ENCODE measurements around the gene LYPD1.
"Not testable (repeated sequence)": the region's sequence is repeated elsewhere in the genome, so short reads cannot be mapped to it uniquely, and the experiment has no call there.

Gene LYPD1, protein sequence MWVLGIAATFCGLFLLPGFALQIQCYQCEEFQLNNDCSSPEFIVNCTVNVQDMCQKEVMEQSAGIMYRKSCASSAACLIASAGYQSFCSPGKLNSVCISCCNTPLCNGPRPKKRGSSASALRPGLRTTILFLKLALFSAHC

DNA sequence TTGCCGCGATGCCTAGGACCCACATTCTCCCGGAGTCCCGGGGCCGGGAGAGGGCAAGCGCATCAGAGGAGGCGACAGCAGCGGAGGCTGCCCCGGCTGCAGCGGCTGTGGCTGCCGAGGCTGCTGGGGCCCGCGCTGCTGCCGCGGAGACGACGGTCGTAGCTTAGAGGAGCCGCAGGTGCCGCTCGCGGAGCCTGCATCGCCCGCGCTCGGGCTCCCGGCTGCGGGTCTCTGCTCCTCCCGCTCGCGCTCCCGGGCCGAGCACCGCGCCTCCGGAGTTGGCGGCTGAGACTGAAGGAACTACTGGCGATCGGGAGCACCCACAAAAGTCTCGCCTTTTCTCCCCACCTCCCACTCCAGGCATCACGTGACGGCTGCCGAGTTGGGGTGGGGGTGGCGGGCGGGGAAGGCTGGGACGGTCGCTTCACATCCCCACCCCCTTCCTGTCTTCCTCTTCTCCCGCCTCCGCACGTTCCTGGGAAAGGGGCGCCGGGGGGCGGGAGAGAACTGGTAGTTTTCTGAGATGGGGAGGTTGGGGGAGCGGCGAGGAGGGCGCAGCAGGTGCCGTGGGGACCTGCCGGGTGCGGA is at the start of gene LYPD1:
LYPD1 (minus strand) TSS at position 298 of the 588 bp plus-strand sequence; CDS start at position 25, 273 bp downstream.
- no peak for DNase-seq

DNA sequence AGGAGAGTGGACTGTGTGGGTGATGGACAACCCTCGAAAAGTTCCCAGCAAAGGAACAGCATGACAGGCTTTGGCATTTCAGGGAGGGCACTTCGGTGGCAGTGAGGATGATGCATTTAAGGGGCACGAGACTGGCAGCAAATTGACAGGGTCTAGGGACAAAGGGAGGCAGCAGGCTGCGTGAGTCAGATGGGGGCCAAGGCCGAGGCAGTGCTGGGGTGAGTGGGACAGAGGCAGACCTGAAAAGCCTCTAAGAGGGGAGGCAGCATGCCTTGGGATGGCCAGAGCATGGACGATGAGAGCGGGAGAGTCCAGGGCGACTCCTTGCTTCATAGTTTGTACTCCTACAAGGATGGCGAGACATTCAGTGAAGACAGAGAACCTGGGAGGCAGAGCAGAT is 49.5 kb upstream of the LYPD1 start:
- no peak for DNase-seq

DNA sequence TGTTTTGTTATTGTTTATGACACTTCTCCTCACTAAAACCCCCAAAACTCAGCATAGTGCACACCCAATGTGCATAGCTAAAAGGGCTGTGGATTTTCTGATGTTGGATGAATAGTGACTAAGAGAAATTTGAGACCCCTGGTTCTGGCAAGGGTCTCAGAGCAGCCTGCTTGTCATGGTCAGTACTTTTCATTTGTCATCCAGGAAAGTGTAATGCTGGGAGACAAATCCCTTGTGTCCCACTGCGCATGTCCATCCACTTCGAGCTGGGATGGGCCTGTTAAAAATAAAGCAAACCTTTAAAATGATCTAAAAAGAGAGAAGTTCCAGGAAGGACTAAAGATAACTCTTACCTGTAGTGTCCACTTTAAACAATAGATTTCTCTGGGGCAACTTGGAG is 46.9 kb upstream of the LYPD1 start:
- DNase-seq, result no peak

DNA sequence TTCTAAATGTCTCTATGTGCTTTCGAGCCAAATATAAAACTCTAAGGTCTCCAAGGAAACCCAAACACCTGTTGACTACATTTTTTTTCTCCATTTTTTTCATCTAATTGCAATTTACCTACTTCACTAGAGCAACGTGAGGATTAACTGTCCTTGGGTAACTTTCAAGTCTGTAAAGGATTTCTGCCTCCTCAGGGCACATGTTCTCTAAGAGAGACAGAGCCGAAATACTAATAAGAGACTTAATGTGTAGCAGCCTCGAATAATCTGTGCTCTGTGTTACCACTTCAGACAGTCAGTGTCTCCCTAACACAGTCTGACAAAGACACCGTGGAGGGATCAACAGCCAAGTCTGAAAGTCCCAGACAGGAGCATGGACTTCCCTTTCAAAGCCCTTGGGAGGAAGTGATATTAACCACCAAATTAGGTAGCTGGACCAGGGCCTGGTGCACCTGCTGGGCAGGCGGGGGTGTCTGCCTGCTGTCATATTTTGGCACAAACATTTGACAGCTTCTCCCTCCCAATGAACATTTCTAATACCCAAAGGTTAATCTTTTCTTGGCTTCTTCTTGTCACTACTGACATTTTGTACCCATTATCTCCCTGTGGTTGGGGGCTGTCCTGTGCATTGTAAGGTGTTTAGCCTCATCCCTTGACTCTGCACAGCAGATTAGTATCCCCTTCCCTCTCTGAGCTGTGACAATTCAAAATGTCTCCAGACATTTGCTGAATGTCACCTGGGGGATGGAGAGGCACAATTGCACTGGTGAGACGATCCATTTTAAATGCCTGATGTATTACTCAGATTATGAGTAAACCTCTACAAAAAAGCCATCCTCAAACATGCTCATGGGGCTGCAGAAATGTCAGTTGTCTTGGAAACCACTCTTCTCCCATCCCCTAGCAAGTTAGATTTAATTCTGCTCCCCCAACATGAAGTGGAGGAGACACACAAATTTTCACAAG is 45.7 kb upstream of the LYPD1 start:
- no peak for DNase-seq

DNA sequence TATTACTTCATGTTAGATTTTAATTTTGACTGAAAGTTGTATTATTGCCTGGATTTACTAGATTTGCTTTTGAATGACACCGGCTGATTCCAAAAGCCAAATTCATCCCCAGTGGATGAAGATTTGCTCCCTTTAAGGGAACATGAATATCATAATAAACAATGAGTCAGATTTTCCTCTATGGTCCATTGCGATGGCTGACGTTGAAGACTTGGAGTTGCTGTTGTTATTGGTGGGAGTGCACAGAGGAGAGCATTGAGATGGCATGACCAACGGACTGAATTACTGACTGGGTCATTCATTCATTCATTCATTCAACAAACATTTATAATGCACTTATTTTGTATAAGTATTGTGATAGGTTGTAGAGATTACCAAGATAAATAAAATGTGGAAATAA is 33.4 kb upstream of the LYPD1 start:
- no peak for DNase-seq

DNA sequence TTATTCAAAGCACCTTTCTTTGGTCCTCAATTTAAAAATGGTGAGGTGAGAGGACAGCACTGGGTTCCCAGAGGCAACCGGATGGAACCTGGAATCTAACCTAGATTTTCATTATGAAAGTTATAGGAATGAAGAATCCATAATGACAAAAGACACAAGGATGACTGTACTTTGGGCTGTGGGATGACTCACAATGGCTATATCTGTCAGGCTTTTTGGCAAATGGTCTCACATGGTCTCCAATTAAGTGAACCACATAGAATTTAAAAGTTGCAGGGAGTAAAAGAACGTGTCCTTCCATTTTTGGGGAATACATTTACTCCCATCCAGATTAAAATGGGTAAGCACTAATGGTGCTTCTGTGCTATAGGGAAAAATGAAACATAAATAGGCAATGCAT is 31.8 kb upstream of the LYPD1 start:
- DNase-seq, result no peak

DNA sequence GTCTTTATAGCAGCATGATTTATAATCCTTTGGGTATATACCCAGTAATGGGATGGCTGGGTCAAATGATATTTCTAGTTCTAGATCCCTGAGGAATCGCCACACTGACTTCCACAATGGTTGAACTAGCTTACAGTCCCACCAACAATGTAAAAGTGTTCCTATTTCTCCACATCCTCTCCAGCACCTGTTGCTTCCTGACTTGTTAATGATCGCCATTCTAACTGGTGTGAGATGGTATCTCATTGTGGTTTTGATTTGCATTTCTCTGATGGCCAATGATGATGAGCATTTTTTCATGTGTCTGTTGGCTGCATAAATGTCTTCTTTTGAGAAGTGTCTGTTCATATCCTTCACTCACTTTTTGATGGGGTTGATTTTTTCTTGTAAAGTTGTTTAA is 29.8 kb upstream of the LYPD1 start:
- not testable (repeated sequence) for DNase-seq

DNA sequence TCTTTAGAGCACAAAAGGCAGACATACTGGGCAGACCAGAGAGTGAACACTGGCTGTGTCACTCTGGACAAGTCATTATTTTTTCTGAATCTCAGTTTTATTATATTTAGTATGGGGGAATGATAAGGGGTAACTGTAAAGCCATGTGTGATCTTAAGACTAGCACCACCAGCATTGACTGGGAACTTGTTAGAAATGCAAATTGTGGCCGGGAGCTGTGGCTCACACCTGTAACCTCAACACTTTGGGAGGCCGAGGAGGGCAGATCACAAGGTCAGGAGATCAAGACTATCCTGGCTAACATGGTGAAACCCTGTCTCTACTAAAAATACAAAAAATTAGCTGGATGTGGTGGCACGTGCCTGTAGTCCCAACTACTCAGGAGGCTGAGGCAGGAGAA is 28.3 kb upstream of the LYPD1 start:
- DNase-seq, result not testable (repeated sequence)

DNA sequence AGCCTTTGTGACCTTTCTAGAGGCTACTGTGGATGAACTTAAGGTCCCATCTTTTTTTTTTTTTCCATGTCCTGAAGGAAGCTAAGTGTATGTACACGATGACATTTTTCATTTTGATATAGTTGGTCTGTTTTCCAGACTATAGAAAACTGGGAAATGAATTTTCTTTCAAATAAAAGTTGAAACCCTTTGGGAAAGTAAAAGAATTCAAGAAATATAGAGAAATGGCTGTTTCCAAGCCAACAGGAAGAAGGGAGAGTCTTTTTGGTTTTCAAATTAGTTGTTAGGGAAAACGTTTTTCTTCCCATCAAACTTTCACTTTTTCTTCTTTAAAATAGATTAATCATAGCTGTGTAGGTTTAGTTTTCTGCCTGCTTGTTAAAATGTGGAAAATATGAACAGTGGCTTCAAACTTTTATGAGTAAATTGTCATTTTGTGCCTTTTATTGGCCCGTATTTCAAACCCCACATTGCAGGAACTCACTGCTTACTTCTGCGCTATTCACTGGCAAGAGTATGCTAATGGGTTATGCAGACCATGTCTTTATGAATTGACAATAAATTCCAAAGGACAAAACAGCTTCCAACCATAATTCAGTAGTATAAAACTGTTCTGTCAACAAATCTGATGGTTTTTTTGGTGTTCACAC is 27.7 kb upstream of the LYPD1 start:
- DNase-seq, result no peak

DNA sequence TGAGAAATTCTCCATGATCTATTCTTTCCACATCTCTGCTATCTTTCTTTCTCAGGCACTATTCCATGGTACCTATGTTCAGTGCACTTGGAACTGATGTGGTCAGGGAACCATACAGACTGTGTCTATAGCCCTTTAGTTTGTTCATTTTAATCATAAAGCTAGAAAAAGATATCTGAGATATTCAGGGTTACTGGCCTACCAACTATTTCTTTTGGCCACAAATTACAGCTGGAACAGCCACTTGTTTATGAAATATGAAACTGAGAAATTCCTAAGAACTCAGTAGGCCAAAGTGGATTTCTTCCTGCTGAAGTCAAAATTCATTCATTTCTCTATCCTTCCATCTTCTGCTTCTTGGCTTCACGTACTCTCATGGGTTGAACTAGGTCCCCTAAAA is 22.8 kb upstream of the LYPD1 start:
- no peak for DNase-seq

DNA sequence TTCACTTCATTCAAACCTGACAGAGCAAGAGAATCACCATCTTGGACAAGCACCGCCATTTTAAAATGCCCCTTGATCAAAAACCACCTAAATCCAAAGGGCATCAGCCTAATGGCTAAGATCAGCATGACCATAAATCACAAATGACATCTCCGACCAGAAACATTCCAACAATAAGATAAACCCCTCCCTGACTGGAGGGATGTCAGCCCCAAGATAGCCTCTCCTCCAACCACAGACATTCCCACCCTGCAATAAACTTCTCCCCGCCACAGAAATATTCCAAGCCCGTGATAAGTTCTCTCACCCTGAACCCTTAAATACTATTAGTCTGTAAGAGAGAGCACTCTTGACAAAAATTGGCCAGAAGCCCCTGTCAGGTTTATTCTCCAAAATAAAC is 21.6 kb upstream of the LYPD1 start:
- DNase-seq, result no peak

DNA sequence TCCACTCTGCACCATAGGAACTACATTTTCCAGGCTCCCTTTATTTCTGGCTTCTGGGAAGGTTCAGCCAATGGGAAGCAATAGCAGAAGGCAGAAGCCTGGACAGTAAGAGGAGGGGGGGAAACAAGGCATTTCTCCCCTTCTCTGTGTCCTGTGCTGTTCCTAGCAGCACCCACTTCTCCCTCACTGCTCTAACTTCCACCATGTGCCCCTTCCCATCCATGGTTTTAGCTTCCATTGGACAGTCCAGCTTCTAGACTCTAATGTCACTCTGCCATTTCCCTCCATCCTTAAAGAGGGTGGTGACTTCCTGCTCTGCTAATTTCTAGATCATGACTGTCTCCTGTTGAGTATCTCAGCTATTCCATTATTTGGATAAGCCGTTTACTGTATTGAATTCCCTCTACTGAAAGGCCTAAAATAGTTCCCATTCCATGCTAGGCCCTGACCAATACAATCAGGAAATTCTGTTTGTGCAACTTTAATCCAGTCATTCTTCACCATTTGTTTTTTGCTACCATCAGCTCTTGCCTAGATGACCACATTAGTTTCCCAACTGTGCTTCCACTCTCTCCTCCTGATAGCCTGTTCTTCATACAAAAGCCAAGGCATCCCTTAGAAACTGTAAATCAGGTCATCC is 20.8 kb upstream of the LYPD1 start:
- DNase-seq, result no peak

DNA sequence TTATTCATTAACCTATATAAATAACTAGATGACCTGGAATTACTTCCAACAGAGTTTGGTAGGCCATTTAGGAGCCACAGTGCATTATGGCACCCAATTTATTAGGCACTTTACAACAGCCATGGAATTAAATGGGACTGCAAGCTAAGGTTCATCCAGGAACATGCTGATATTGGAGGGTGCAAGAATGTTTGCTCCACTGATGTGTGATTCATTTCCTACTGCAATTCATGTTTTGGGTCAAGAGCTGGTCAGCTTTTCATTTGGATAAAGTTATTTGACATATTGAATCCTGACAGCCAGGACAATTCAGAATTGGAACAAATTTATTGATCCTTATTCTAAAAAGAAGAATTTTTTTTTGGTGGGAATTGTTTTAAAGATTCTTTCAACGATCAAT is 11.8 kb upstream of the LYPD1 start:
- no peak for DNase-seq

DNA sequence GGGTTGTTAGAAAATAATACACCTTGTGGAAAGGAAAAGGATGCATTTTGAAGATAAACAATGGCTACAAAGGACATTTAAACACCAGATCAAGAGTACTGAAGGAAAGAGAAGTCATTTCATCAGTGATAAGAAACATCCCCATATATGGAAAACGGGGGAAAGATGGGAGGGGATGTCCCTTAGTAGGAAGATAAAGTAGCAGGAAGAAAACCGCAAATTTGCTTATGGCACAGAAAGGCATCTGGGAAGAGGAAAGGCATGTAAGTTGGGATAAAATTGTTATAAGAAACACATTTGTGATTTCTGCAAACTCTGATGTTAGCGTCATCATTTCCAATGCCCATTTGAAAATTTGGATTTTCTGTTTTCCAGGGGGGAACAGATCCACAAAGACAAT is 10.5 kb upstream of the LYPD1 start:
- DNase-seq, result no peak

DNA sequence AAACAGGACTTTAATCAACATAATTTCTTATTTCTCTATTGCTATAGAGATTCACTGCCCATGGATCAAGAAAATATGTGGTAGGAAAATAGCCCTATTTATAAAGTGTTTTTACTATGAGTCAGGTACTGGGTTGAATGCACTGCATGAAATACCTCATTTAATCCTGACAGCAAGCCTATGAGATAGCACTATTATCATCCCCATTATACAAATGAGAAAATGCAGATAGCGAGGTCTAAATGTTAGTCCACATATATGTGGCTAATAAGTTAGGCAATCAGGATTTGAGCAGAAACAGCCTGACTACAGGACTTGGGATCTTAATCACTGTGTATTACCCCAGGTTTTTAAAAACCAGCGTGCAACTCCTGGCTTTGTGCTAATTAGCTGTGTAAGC is 8.5 kb upstream of the LYPD1 start:
- DNase-seq, result no peak

DNA sequence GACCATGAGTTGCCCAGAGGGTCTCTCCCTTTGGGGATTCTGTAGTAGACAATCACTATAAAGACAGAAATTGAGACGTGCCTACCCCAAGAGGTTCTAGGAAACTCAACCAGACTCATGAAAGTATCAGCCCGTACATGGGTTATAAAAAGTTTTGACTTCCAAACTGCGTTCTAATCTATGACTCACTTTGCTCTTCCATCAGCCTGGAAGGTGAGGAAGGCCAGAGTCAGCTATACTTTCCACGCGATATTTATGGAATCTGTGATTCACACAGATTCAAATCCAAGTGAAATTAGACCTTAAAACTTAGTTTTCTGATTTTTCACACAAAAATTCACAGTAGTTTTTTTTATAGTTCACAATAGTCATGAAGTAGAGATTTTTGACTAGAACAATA is 7.7 kb upstream of the LYPD1 start:
- DNase-seq, result no peak

DNA sequence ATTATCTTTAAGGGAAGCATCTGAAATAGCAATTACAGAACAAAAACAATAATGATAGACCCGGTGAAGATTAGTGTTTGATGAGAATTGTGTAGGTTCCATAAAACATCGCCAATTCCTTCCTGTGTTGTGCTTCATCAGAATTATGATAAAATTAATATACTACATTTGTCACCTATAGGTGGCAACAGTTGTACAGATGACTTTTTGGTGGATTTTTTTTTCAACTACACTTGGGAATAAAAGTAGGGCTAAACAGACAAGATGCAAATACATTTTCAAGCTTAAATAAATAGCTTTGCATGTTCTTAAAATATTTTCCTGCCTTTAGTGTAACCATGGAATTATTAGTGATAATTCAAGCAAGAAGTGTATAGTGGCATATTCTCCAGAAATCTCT is 7.0 kb upstream of the LYPD1 start:
- DNase-seq, result no peak

DNA sequence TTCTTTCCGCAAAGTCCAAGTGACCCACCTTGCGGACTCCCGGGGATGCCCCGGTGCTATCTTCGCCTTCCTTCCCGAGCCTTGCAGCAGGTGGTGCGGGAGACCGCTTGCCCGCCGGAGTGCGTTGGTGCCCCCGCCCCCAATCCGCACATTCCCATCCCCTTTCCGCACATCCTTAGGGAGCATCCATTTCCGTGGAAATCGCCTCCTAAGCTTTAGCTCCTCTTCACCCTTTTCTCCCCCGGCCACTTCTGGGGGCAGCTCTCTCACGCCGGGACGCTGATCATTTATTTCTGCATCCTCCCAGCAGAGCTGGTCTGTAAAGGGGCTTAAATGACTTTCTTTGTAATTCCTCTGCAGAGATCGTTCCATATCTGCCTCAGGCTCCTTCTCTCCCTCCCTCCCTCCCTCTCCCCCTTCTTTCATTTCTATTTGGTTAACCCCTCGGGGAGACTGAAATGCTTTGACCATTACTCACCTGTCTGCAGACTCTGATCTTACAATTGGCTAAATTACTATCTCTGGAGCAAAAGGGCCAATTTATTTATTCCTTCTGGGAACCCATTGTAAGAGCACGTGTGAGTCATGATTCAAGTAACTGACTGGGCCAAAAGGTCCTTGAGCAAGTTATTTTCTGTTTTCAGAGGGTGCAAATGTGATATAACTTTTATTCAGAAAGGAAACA is 1.3 kb upstream of the LYPD1 start:
- DNase-seq, result no peak

DNA sequence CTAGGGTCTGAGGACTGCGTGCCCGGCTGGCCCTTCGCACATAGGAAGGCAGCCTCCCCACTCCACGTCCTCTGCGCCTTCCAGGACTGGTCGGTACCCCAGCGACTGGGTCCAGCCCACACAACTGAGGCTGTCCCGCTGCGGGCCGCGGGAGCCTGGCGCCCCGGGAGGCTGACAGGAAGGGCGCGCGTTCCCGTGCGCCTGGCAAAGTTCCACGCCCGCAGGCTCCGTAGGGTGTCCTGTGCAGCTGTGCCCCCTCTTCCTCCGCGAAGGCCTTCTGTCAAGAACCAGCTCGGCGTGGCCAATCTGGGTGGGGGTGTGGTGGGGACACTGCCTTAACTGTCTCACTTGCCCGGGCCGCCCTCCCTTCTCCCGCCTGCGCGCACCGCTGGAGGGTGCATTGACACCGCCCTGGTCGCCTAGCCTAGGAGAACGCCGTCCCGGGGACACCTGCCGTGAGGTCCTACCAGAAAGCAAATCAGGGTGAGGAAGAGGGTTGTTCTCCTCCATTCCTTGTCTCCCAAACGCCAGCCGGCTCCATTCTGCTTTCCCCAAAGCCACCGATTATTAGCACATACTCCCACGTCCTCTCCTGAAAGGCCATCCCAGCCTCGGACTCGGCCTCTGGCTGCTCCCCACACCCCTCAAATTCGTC is 618 bp upstream of the LYPD1 start:
- no peak for DNase-seq

DNA sequence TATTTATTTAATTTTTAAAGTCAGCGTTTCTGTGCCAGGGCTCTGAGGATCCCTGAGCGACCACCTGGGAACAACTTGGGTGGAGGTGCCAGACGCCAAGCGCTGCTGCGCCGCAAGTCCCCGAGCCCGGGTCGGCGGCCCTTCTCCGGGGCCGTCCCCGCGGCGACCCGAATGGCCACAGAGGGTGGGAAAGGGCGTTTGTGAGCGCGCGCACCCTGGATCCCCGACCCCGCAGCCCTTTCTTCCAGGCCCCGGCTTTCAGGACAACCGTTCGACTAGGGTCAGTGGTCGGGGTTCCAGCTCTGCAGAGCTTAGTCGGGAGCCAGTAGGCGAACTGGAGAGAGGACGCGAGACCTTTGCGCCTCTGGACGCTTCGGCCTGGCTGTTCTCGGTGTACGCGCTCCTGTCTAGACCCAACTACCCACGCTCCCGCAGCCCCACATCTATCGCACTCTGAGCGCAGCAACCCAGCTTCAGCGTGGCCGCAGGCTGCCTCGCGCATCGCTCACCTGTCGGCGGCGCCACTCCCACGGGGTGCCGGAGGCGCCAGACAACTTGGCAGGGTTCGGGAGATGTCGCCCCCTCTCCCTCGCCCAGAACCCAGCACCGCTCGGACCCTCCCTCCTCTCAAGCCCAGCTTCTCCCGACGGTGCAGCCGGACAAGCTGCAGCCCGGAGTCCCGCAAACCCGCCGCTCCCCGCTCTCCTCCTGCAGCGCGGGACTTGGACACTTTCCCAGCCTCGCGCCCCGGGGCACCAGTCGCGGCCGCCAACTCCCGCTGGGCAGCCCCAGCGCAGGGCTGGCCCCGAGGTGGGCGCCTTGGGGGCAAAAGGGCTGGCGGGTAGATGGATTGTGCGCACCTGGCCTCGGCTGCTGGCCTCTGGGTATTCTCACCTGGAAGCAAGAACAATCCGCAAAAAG is 758 bp downstream of the LYPD1 start:
- DNase-seq, result no peak

Measured in 8988T (cell line).